Fibroblast of skin of right biceps (primary cell): ENCODE data around the gene DHRS3.
A peak's percentile ranks its signal among the peaks of the same experiment; 100 is the strongest.

Source experiments
- DNase-seq: peaks from one replicate; pipeline ENCODE4 v3.0.0-alpha.2; 2013

Gene DHRS3

DNA sequence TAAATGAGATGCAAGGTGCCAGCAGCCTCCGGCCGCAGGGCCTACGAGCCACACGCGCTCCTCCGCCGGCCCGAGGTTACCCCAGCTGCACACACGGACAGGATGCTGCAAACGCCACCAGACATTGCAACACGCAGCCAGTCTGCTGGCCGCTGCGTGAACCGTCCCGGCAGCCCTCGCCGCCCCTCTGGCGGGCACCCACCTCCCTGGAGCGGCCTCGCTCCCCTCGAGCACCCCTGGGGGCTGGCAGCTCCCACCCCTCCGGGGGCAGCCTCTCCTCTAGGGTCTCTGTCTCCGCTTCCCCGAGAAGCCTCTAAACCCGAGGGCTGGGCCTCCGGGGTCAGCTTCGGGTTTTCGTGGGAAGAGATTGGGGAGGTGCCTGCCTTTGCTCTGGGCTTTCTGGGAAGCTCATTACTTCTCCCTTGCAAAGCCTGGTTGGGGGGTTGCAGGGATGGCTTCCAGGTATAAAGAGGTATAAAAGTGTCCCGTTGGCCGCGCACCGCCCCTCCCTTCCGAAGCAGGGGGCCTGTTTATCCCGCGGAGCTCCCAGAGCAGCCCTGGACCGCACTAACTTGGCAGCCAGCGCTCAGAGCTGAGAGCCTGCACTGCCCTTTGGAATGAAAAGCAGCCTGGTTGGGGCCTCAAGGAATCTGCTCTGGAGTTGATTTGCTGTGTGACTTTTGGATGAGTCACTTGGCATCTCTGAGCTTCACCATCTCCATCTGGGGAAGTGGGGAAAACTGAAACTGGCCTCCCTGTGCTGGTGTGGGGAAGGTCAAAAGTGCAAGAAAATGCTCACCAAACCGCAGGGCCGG, 21.8 kb downstream of the DHRS3 start:
- DNase-seq = peak; percentile 99

- DNase-seq = no peak
Observed at GRCh38 chr1:12595757-12596006, 22.3 kb downstream of the DHRS3 start.

GRCh38 chr1:12594966-12595756, 22.8 kb downstream of the DHRS3 start:
- peak; percentile 71 for DNase-seq

DNA sequence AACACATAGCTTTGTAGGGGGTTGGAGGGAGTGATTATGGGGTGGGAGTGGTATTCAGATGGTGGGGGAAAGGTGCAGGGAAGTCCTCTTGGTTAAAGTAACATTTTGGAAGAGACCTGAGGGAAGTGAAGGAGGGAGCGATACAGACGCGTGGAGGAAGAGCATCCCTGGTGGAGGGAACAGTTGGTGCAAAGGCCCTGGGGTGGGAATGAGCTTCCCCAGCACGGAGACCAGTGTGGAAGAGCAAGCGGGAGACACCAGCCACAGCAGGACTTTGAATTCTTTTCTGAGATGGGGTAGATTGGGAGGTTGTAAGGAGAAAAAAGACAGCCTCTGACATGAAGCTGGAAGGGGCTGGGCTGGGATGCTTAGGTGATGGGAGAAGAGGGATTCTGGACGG, 23.5 kb downstream of the DHRS3 start:
- no peak for DNase-seq

DNA sequence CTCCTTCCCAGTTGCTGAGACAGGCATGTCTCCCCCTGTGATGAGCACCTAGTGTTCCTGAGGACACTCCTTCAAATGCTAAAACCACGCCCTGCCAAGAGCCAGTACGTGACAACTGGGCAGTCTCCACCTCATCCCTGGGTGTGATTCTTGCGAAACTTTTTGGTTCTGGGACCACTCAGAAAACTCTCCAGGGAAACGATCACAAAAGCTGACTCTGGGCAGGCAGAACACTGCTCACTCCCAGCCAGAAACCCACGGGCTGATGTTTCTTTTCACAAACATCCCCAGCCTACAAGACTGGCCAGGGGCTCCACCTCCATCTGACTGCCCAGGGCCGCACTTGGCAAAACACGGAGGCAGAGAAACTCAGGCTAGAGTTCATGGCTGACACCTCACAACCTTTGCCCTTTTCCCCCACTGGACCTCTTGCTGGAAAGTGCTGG, 24.4 kb downstream of the DHRS3 start:
- DNase-seq = peak; percentile 70

DNA sequence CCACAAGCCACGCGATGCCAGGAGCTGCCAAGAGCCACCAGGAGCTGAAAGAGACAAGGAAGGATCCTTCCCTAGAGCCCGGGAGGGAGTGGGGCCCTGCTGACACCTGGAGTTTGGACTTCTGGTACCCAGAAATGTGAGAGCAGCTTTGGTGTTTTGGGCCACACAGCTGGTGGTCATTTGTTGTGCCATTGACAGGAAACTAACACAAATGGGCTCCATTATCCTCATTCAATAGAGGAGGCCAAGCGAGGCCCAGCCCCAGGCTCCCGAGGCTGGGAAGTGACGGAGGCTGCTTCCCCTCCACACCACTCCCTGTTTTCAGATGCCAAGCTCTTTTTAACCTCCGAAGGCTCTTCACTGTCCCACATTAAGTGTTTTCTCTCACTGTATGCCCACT, 25.5 kb downstream of the DHRS3 start:
- DNase-seq = no peak

DNA sequence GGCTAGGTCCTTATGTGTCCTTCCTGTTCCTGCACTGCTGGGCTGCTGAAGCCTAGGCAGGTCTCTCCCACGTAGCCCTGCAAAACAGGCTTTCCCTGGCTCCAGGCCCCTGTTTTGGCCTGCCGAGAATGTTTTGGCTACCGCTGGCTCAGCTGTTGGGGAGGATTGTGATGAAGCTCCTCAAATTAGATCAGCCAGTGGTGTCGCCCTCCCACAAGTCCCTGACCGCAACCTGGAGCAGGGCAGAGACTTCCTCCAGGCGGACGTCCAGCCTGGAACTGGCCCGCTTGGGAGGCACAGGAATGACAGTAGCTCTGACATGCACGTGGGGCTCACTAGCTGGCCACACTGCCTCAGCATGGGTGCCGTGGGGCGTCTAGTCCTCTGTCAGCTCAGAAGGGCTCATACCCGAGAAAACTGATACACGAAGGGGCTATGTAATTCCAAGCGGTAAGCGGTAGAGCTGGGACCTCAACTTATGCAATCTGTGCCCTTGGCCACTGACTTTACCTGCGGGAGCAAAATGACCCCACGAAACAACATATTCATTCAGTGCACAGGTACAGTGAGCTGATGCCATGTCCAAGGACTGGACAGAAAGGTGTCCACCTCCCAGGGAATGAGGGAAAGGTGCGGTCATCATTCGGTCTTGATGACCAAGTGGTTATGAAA, 26.6 kb downstream of the DHRS3 start:
- DNase-seq = no peak

- DNase-seq = no peak
Observed at GRCh38 chr1:12588695-12589094, 29.3 kb downstream of the DHRS3 start.

DNA sequence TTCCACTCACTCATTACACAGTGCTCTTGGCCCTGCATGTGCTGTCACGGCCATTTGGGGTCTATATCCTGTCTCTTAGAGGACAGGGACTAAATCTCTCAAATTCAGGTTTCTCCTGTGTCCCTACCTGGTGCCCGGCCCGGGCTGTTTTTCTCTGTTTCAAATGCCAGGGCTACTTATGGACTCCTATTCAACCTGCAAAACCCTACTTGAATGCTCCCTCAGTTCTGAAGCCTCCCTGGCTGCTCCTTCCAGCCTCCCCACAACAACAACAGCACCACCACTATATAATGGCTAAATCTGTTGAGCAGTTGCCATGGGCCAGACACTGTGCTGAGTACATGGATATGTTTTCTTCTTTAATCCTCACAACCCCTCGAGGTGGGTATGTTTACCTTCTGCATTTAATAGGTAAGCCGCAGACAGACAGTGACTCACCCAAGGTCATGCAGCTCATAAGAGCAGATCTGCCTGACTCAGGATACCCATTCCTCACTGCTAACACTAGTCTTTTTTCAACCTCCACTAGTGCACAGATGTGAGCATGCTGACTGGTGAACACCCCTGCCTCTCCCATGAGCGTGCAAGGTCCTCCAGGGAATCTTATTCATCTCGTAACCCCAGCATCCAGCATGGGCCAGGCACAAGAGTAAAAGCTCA, 29.9 kb downstream of the DHRS3 start:
- peak; percentile 56 for DNase-seq

GRCh38 chr1:12585951-12586942, 31.8 kb downstream of the DHRS3 start:
- no peak for DNase-seq

DNA sequence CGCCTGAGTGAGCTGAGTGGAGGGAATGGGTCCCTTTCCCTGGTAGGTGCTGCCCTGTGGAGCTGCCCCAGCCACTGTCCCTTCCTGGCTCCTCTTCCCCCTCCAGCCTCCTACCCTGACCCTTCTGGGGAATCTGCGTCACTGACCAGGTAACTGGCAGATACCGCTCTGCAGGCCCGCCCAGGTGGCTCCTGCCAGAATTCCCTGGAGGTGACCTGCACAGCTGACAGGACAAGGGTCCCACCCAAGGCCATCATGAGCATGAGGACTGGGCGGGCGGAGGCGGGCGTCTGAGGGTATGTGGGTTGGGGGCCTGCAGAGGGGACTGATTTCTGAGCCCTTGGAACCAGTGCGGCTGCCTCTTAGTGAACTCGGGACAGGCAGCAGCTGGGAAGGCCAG, 32.5 kb downstream of the DHRS3 start:
- DNase-seq = no peak

DNA sequence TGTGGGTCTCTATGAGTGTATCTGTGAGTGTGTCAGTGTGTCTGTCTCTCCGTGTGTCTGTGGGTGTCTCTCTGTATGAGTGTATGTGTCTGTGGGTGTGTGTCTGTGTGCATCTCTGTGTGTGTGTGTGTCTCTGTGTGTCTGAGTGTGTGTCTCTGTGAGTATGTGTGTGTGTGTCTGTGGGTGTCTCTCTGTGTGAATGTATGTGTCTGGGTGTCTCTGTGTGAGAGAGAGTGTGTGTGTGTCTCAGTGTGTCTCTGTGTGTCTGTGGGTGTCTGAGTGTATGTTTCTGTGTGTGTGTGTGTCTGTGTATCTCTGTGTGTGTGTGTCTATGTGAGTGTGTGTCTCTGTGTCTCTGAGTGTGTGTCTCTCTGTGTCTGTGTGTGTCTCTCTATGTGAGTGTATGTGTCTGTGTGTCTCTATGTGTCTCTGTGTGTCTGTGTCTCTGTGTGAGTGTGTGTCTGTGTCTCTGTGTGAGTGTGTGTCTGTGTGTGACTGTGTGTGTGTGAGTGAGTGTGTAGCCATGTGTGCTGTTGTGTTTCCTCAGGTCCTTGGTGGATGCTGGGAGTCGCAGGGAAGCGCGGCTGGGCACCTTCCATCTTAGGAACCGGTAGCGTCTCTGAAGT, 33.0 kb downstream of the DHRS3 start:
- no peak for DNase-seq

DNA sequence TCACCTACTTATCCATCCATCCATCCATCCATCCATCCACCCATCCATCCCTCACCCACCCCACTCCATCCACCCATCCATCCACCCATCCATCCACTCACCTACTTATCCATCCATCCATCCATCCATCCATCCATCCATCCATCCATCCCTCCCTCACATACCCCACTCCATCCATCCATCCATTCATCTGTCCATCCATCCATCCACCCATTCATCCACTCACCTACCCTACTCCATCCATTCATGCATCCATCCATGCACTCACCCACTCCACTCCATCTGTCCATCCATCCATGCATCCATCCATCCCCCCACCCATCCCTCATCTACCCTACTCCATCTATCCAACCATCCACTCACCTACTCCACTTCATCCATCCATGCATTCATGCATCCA, 34.5 kb downstream of the DHRS3 start:
- no peak for DNase-seq

GRCh38 chr1:12582649-12583048, 35.4 kb downstream of the DHRS3 start:
- DNase-seq = no peak

DNA sequence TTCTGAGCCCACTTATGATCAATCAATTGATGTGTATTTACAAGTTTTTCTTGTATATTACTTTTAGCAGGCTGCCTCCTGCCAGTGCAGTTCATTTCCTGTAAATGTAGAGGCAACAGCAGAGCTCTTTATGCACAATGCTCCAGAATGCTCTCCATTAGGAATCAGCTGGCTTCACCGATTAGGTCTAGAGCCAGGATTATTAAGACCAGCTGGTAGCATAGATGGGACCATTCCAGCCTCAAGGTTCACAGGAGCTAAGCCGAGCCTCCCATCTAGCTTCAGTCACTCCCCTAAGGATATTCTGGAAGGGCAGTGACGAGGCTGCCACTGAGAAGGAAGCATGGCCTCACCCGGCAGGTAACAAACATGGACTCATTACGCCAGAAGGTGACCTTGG, 36.8 kb downstream of the DHRS3 start:
- DNase-seq = no peak

DNA sequence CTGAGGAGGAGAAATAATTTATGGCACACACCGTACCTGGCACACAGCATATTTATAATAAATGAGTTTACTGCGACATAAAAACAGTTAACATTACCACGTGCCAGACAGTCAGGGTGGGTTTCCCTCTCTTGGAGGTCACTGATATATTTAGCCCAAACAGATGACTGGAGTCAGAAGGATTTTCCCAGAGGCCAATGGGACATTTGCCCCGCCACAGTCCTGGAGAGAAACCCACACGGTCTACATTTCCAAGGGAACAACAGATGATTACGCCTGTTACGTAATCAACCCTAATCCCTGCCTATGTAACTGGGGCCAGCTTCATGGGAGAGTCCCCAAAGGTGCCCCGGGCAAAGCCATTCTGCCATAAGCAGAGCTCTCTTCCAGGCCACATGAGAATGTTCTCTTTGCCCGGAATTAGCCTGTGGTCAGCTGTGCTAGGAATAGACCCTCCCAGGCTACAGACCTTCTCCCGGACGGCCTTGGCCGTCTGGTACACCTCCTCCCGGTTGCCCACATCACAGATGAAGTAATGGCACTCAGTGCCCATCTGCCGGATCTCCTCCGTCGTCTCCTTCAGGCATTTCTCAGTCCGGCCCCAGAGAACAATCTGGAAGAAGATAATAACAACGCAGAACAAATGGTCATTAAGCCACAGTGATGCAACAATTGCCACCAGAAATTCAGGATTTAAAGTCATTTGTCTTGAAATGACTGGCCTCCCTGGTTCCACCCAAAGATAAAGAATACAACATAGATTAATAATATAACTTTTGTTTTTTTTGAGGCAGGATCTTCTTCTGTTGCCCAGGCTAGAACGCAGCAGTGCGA, 37.7 kb downstream of the DHRS3 start:
- peak; percentile 60 for DNase-seq

GRCh38 chr1:12578860-12579422, 39.1 kb downstream of the DHRS3 start:
- no peak for DNase-seq

- no peak for DNase-seq
Observed at GRCh38 chr1:12577020-12577419, 41.0 kb downstream of the DHRS3 start.

DNA sequence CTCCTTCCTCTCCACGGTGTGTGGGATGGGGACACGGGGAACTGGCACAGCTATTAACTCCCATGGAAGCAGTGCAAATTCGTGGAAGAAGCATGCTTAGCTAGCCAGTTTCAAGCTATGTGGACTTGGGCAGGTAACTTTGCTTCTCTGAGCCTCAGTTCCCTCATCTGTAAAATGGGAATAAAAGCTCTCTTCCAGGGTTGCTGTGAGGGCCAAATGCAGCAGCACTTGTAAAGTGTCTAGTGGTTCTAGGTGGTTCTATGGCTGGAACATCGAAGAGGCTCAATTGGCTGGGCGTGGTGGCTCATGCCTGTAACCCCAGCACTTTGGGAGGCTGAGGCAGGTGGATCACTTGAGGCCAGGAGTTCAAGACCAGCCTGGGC, 43.3 kb downstream of the DHRS3 start:
- DNase-seq = no peak
